Measurements from ENCODE around the gene SMC5. TPM values are rescaled to one million over a fixed set of nuclear protein-coding genes. Genes with fewer than 3 reads are reported as not detected.

The SMC5 gene
- total RNA-seq, 1 experiment from 2014 or later, result 41.9 TPM

DNA sequence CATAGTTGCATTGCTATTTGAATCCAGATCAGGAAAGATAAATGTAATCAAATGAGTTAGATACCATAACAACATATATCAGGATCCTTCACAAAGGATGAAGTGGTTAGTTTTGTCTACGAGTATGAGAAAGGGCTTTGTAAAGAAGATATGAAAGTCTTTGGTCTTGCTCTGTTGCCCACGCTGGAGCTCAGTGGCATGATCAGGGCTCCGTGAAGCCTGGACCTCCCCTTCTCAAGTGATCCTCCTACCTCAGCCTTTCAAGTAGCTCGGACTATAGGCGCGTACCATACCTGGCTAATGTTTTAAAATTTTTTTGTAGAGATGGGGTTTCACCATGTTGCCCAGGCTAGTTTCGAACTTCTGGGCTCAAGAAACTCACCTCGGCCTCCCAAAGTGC is 1.8 kb downstream of the SMC5 start:
- Histone ChIP-seq H3K27me3 (ENCODE audit: insufficient read depth, low read depth) (no peaks in the 10 kb centered on the region), H3K4me1 (replicated peaks; ENCODE audit: insufficient read depth) (peaks cover 53% of the 10 kb centered on the region), H3K4me3 (peak overlapping the region; percentile 75), H3K4me2 (peak overlapping the region; percentile 83), H3K9me3 (ENCODE audit: insufficient read depth, low read depth) (0 out of 2 replicates have a peak, but pooled peaks cover under 1% of the 10 kb centered on the region), H3K79me2 (ENCODE audit: low read depth) (peaks cover 77% of the 10 kb centered on the region), H3K9me2 (ENCODE audit: insufficient read depth) (no peaks in the 10 kb centered on the region), H3K27ac (peak overlapping the region; percentile 89), H2AFZ (no peak overlapping the region), H3F3A (ENCODE audit: insufficient read depth, low read depth) (peaks cover 37% of the 10 kb centered on the region), H3K36me3 (ENCODE audit: low read depth) (peaks cover 25% of the 10 kb centered on the region), H4K20me1 (ENCODE audit: insufficient read depth) (peaks cover 43% of the 10 kb centered on the region)
- POLR2A ChIA-PET (ENCODE audit: unreplicated experiment), result interaction anchor here (0.6 kb wide), 1 partner anchor 314 kb away, joined by 6 read pairs; no protein-coding TSS in a partner anchor
- intact Hi-C loops (cut with micrococcal nuclease; ENCODE audit: unreplicated experiment), result no loop called here
- CTCF ChIA-PET, result no interaction called here
- TF ChIP-seq, protein P1, sequence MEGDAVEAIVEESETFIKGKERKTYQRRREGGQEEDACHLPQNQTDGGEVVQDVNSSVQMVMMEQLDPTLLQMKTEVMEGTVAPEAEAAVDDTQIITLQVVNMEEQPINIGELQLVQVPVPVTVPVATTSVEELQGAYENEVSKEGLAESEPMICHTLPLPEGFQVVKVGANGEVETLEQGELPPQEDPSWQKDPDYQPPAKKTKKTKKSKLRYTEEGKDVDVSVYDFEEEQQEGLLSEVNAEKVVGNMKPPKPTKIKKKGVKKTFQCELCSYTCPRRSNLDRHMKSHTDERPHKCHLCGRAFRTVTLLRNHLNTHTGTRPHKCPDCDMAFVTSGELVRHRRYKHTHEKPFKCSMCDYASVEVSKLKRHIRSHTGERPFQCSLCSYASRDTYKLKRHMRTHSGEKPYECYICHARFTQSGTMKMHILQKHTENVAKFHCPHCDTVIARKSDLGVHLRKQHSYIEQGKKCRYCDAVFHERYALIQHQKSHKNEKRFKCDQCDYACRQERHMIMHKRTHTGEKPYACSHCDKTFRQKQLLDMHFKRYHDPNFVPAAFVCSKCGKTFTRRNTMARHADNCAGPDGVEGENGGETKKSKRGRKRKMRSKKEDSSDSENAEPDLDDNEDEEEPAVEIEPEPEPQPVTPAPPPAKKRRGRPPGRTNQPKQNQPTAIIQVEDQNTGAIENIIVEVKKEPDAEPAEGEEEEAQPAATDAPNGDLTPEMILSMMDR (conservative IDR thresholded peaks at IDR 0.05), result no peak
- no peak for TF ChIP-seq EZH2 (IDR thresholded peaks at IDR 0.05; ENCODE audit: low read depth)
- BruUV-seq (replicated peaks), result no TSS peak
- no peak for DNase-seq

DNA sequence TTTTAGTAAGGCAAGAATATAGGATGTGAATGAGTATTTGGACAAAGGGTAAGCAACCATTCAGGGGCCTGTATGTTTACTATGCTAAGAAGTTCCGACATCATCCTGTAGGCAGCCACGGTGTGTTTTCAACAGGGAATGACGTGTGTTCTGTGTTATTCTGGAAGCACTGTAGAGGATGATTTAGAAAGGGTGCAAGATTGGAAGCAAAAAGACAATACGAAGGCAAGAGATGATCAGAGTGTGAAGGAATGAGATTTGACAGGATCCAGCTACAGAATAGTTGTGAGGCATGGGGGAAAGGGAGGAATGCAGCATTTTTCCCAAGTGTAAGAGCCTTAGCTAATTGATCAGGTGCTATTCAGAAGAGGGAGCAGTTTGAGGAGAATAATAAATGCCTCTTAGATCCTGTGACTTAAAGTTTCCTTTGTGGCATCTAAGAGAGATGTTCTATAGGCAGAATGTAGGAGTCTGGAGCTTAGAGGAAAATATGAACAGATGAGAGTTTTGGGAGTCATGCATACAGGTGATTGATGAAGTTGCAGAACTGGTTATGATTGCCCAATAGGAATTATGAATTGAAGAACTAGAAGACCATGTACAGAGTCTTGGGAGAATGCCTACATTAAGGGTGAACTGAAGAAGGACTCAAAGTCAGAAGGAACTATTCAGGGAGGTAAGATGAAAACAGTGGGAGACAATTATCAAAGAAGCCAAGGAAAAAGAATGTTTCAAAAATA is 2.5 kb downstream of the SMC5 start:
- H3K4me3 ChIP-seq, result no peak overlapping the region; the same call in 1 of the 2 replicates

DNA sequence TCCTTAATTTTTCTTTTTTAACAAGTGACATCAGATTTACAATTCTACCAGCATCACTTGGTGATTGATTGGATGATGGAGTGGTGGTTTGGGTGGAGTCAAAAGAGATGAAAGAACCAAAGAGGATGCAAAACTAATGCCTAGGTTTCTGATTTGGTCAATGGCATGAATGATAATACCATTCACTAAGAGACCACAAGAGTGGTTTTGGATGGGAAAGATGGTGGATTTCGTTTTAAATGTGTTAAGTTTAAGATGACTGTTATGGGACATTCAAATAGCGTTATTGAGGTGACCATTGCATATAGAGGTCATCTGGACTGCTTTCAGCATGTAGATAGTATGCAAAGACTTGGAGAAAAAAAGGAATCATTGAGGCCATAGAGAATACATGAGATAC is 3.6 kb downstream of the SMC5 start:
- no peak for TF ChIP-seq EZH2 (IDR thresholded peaks at IDR 0.05; ENCODE audit: low read depth)
- TF ChIP-seq, protein P1 (conservative IDR thresholded peaks at IDR 0.05), result no peak
- peaks cover 38% of the 10 kb centered on the region for H3K4me1 ChIP-seq (replicated peaks; ENCODE audit: insufficient read depth)
- H3K9me2 ChIP-seq (ENCODE audit: insufficient read depth), result no peaks in the 10 kb centered on the region
- BruUV-seq (replicated peaks), result no TSS peak
- H3K36me3 ChIP-seq (ENCODE audit: low read depth), result peaks cover 40% of the 10 kb centered on the region
- peaks cover 83% of the 10 kb centered on the region for H3K79me2 ChIP-seq (ENCODE audit: low read depth)
- no peaks in the 10 kb centered on the region for H3K27me3 ChIP-seq (ENCODE audit: insufficient read depth, low read depth)
- ChIA-PET CTCF (no interaction called here), POLR2A (ENCODE audit: unreplicated experiment) (no interaction called here)
- H3K9me3 ChIP-seq (ENCODE audit: insufficient read depth, low read depth), result 0 out of 2 replicates have a peak, but pooled peaks cover 3% of the 10 kb centered on the region
- no peak overlapping the region for H3K4me3 ChIP-seq
- peaks cover 40% of the 10 kb centered on the region for H3F3A ChIP-seq (ENCODE audit: insufficient read depth, low read depth)
- DNase-seq, result no peak
- no peak overlapping the region for H3K4me2 ChIP-seq
- intact Hi-C loops (cut with micrococcal nuclease; ENCODE audit: unreplicated experiment), result no loop called here
- H2AFZ ChIP-seq, result no peak overlapping the region
- H4K20me1 ChIP-seq (ENCODE audit: insufficient read depth), result peaks cover 56% of the 10 kb centered on the region
- no peak overlapping the region for H3K27ac ChIP-seq

More for the DNA sequence above, 2.5 kb downstream of the SMC5 start:
- H3K9me2 ChIP-seq (ENCODE audit: insufficient read depth), result no peaks in the 10 kb centered on the region
- 0 out of 2 replicates have a peak overlapping the region, but pooled peaks have one; percentile 11 for H3K27ac ChIP-seq
- peaks cover 30% of the 10 kb centered on the region for H3K36me3 ChIP-seq (ENCODE audit: low read depth)
- H3K9me3 ChIP-seq (ENCODE audit: insufficient read depth, low read depth), result 0 out of 2 replicates have a peak, but pooled peaks cover 3% of the 10 kb centered on the region
- intact Hi-C loops (cut with micrococcal nuclease; ENCODE audit: unreplicated experiment), result no loop called here
- DNase-seq, result peak in 1 of 2 experiments; percentile 82
- peaks cover 81% of the 10 kb centered on the region for H3K79me2 ChIP-seq (ENCODE audit: low read depth)
- CTCF ChIA-PET, result no interaction called here
- no peak overlapping the region for H2AFZ ChIP-seq
- no TSS peak for BruUV-seq (replicated peaks)
- no peaks in the 10 kb centered on the region for H3K27me3 ChIP-seq (ENCODE audit: insufficient read depth, low read depth)
- H3K4me1 ChIP-seq (replicated peaks; ENCODE audit: insufficient read depth), result peaks cover 49% of the 10 kb centered on the region
- peaks cover 46% of the 10 kb centered on the region for H4K20me1 ChIP-seq (ENCODE audit: insufficient read depth)
- peak overlapping the region; percentile 83 for H3K4me2 ChIP-seq
- TF ChIP-seq EZH2 (IDR thresholded peaks at IDR 0.05; ENCODE audit: low read depth), result no peak
- TF ChIP-seq, protein P1 (conservative IDR thresholded peaks at IDR 0.05), result no peak
- H3F3A ChIP-seq (ENCODE audit: insufficient read depth, low read depth), result peaks cover 37% of the 10 kb centered on the region
- POLR2A ChIA-PET (ENCODE audit: unreplicated experiment), result no interaction called here
